K562 (cell line): ENCODE data around the gene RNF26. TPM values are rescaled to one million over a fixed set of nuclear protein-coding genes. Genes with fewer than 3 reads are reported as not detected.

ENCODE experiments used
- CBX5 ChIP-seq: IDR thresholded peaks from 2 replicates; pipeline ENCODE4 v1.6.1; 2014; ENCODE audit warnings: low read depth, borderline replicate concordance
- CSDE1 ChIP-seq, 2 experiments: fragments of 450-650 bp; IDR thresholded peaks; 2 replicates each; pipeline ENCODE4 v1.6.1; 2016; ENCODE audit warnings: mild to moderate bottlenecking in 1 of 2
- DMBX1 ChIP-seq: fragments of 250-450 bp; sonication (Bioruptor Pico); IDR thresholded peaks from 2 replicates; pipeline ENCODE4 v1.8.0; 2022; ENCODE audit warnings: inconsistent platforms, mild to moderate bottlenecking, moderate library complexity, borderline replicate concordance
- FOSL1 ChIP-seq: fragments of 200-800 bp; sonication (Bioruptor generic); conservative IDR thresholded peaks from 2 replicates; pipeline ENCODE4 v1.6.1; 2016; ENCODE audit warnings: missing genetic modification characterization, missing compliant biosample characterization
- FOXJ3 ChIP-seq: sonication (generic); formaldehyde crosslinking; IDR thresholded peaks from 2 replicates; pipeline ENCODE4 v1.4.0; 2020; ENCODE audit warnings: mild to moderate bottlenecking, missing genetic modification reagents
- HMGN3 ChIP-seq: IDR thresholded peaks from 2 replicates; pipeline ENCODE4 v1.6.1; 2011; ENCODE audit warnings: borderline replicate concordance, low read depth, mild to moderate bottlenecking, mixed read lengths, low read length; ENCODE audit not compliant: insufficient read length; ENCODE audit errors: extremely low read depth
- L3MBTL2 ChIP-seq: fragments of 450-650 bp; IDR thresholded peaks from 2 replicates; pipeline ENCODE4 v1.6.1; 2016; ENCODE audit warnings: mild to moderate bottlenecking, moderate library complexity
- MCM5 ChIP-seq: fragments of 450-650 bp; IDR thresholded peaks from 2 replicates; pipeline ENCODE4 v1.6.1; 2016; ENCODE audit warnings: low read depth
- NONO ChIP-seq, 2 experiments: fragments of 200-400 bp in 1 of 2; fragments of 450-650 bp in 1 of 2; formaldehyde crosslinking in 1 of 2; IDR thresholded peaks; 2 replicates each; pipeline ENCODE4 v1.6.1; 2017; ENCODE audit warnings: low read depth in 2 of 2, mild to moderate bottlenecking in 2 of 2, moderate library complexity in 2 of 2, low read length in 1 of 2
- NR4A1 ChIP-seq, 2 experiments: fragments of 250-450 bp in 1 of 2; fragments of 450-650 bp in 1 of 2; sonication (Bioruptor Pico) in 1 of 2; IDR thresholded peaks; 2 replicates each; pipeline versions ENCODE4 v1.4.0 to v1.6.1; 2016 to 2020; ENCODE audit warnings: mild to moderate bottlenecking in 2 of 2, missing compliant biosample characterization in 1 of 2, missing genetic modification characterization in 1 of 2, moderate library complexity in 1 of 2
- POLR2A ChIP-seq: fragments of 450-650 bp; conservative IDR thresholded peaks from 2 replicates; pipeline ENCODE4 v1.6.1; 2016
- PTBP1 ChIP-seq: fragments of 200-400 bp; formaldehyde crosslinking; IDR thresholded peaks from 2 replicates; pipeline ENCODE4 v1.6.1; 2017; ENCODE audit warnings: low read depth, low read length
- RAD51 ChIP-seq: fragments of 450-650 bp; IDR thresholded peaks from 2 replicates; pipeline ENCODE4 v1.7.1; 2016; ENCODE audit warnings: low read depth, mild to moderate bottlenecking, borderline replicate concordance
- SAFB ChIP-seq: fragments of 200-400 bp; formaldehyde crosslinking; IDR thresholded peaks from 2 replicates; pipeline ENCODE4 v1.6.1; 2017; ENCODE audit warnings: low read depth, low read length, borderline replicate concordance
- SRF ChIP-seq, 2 experiments: fragments of 250-450, 450-650 bp in 1 of 2; sonication (Bioruptor Pico) in 1 of 2; sonication (generic) in 1 of 2; formaldehyde crosslinking; IDR thresholded peaks; 2 replicates each; pipeline versions ENCODE4 v1.5.0 to v1.5.1; 2020 to 2022; ENCODE audit warnings: mild to moderate bottlenecking in 1 of 2, missing genetic modification reagents in 1 of 2
- TFAM ChIP-seq: fragments of 250-450 bp; sonication (Bioruptor Pico); conservative IDR thresholded peaks from 2 replicates; pipeline ENCODE4 v1.5.0; 2021; ENCODE audit warnings: mild to moderate bottlenecking, moderate library complexity
- ZBTB17 ChIP-seq: fragments of 450-650 bp; formaldehyde crosslinking; IDR thresholded peaks from 2 replicates; pipeline ENCODE4 v1.4.0; 2020; ENCODE audit warnings: mild to moderate bottlenecking
- ZNF24 ChIP-seq: fragments of 450-650 bp; IDR thresholded peaks from 2 replicates; pipeline ENCODE4 v1.6.1; 2016
- ZSCAN32 ChIP-seq: fragments of 450-650 bp; formaldehyde crosslinking; IDR thresholded peaks from 2 replicates; pipeline ENCODE4 v1.4.0; 2020; ENCODE audit warnings: mild to moderate bottlenecking, moderate library complexity
- polyA plus RNA-seq, 8 experiments: library from polyadenylated mRNA; depleted of rRNA in 4 of 8; stranded (reverse) in 5 of 8; unstranded in 3 of 8; fragments of >200 nt; fragmentation: Nextera tagmentation in 2 of 8; fragmentation: Illumina TruSeq in 1 of 8; extraction: Ambion mirVana in 2 of 8; extraction: Trizol in 1 of 8; gene quantifications; 2 replicates each; pipeline versions ENCODE4 v1.2.1 to v1.2.3, GENCODE V29; 2011 to 2014; ENCODE audit warnings: inconsistent platforms in 1 of 8, missing spikeins in 1 of 8
- total RNA-seq, 7 experiments: library from RNA; depleted of rRNA in 6 of 7; stranded (reverse); fragments of >200 nt in 6 of 7; fragmentation: Illumina TruSeq in 2 of 7; extraction: Trizol in 2 of 7; gene quantifications; 2 replicates each; pipeline versions ENCODE4 v1.2.1 to v1.2.3, GENCODE V29; 2011 to 2021; ENCODE audit warnings: low replicate concordance in 1 of 7
- TF ChIP-seq, protein P1 (sequence below), 3 experiments: IDR thresholded peaks in 2 of 3; conservative IDR thresholded peaks in 1 of 3; 2 replicates each; pipeline ENCODE4 v1.5.1; 2011 to 2012; ENCODE audit warnings: low read length in 3 of 3, mild to moderate bottlenecking in 3 of 3, control low read depth in 2 of 3, improper control_type of control experiment in 1 of 3, inconsistent platforms in 1 of 3, low read depth in 1 of 3, mixed read lengths in 1 of 3, moderate library complexity in 1 of 3; ENCODE audit not compliant: insufficient read depth in 2 of 3
- TF ChIP-seq, protein P2 (sequence below): sonication (generic); formaldehyde crosslinking; IDR thresholded peaks from 2 replicates; pipeline ENCODE4 v1.8.1; 2023; ENCODE audit warnings: mild to moderate bottlenecking, missing genetic modification reagents
- TF ChIP-seq, protein P3 (sequence below): fragments of 250-450 bp; sonication (Bioruptor Pico); IDR thresholded peaks from 2 replicates; pipeline ENCODE4 v1.5.0; 2021; ENCODE audit warnings: mild to moderate bottlenecking, moderate library complexity

The RNF26 gene
- total and polyA plus RNA-seq, 9 of the 15 experiments (the other 6 are each of a cell fraction or from before 2014, with no cell fraction given) = 5.3 to 53.6 (median 12.7) TPM

DNA sequence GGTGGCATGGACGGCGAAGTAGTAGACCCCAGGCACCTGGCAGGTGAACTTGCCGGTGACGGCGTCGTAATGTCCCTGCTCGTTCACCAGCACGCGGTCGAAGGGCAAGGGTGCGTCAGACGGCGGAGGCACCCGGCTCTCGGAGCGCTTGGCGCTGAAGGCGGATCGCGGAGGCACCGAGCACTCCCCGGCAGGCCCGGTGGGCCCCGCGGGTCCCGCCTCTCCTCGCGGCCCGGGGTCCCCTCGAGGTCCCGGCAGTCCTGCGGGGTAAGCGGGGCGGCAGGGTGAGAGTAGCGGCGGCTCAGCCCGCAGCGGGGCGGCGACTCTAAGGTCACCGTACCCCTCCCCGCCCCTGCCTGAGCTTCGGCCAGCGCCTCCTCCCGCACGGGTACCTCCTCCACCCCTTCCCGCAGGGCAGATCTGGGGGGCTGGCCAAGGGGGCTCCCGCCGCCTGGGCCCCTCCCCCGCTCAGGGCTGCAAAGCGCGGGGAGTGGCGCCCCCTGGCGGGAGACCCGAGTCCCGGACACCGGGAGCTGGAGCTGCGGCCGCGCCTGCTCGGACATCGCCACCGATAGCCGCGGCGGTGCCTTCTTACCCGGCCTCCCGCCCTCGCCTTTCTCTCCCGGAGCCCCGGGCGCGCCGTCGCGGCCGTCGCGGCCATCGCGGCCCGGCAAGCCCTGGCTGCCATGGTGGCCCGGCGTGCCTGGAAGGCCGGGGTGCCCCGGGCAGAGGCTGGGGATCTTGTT lies 5.4 kb downstream of the RNF26 start (continued):
- TF ChIP-seq FOXJ3 (CRISPR knock-in tag) (no peak), HMGN3 (peak; percentile 57), DMBX1 (CRISPR knock-in tag) (no peak; the same call in 1 of the 2 replicates), L3MBTL2 (peak; percentile 98), CSDE1 (IDR thresholded peaks at IDR 0.05) (no peak), RAD51 (no peak), SRF (CRISPR knock-in tag; IDR thresholded peaks at IDR 0.05) (no peak), NONO (IDR thresholded peaks at IDR 0.05; ENCODE audit: low read depth in 2 of 2, low read length in 1 of 2) (peak in 1 of 2 experiments; percentile 74; a peak in 3 of 4 replicates), MCM5 (no peak), PTBP1 (no peak), SAFB (no peak), NR4A1 (CRISPR knock-in tag; IDR thresholded peaks at IDR 0.05) (no peak), NR4A1 (tag; IDR thresholded peaks at IDR 0.05) (peak; percentile 39; the same call in 1 of the 2 replicates), ZNF24 (0 out of 2 replicates have a peak, but pooled peaks have one; percentile 22), ZSCAN32 (CRISPR knock-in tag) (no peak), TFAM (no peak), FOSL1 (tag) (no peak), POLR2A (no peak), CBX5 (no peak), ZBTB17 (CRISPR knock-in tag) (no peak)
- TF ChIP-seq, protein P1, sequence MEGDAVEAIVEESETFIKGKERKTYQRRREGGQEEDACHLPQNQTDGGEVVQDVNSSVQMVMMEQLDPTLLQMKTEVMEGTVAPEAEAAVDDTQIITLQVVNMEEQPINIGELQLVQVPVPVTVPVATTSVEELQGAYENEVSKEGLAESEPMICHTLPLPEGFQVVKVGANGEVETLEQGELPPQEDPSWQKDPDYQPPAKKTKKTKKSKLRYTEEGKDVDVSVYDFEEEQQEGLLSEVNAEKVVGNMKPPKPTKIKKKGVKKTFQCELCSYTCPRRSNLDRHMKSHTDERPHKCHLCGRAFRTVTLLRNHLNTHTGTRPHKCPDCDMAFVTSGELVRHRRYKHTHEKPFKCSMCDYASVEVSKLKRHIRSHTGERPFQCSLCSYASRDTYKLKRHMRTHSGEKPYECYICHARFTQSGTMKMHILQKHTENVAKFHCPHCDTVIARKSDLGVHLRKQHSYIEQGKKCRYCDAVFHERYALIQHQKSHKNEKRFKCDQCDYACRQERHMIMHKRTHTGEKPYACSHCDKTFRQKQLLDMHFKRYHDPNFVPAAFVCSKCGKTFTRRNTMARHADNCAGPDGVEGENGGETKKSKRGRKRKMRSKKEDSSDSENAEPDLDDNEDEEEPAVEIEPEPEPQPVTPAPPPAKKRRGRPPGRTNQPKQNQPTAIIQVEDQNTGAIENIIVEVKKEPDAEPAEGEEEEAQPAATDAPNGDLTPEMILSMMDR (IDR thresholded peaks at IDR 0.05 in 2 of 3, conservative IDR thresholded peaks at IDR 0.05 in 1 of 3; ENCODE audit: insufficient read depth in 2 of 3, low read depth in 1 of 3, low read length in 3 of 3) = peak; percentile 87 to 90 (median 87)
- TF ChIP-seq, protein P2, sequence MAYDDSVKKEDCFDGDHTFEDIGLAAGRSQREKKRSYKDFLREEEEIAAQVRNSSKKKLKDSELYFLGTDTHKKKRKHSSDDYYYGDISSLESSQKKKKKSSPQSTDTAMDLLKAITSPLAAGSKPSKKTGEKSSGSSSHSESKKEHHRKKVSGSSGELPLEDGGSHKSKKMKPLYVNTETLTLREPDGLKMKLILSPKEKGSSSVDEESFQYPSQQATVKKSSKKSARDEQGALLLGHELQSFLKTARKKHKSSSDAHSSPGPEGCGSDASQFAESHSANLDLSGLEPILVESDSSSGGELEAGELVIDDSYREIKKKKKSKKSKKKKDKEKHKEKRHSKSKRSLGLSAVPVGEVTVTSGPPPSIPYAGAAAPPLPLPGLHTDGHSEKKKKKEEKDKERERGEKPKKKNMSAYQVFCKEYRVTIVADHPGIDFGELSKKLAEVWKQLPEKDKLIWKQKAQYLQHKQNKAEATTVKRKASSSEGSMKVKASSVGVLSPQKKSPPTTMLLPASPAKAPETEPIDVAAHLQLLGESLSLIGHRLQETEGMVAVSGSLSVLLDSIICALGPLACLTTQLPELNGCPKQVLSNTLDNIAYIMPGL (CRISPR knock-in tag) = peak; percentile 70; the same call in 1 of the 2 replicates
- TF ChIP-seq, protein P3, sequence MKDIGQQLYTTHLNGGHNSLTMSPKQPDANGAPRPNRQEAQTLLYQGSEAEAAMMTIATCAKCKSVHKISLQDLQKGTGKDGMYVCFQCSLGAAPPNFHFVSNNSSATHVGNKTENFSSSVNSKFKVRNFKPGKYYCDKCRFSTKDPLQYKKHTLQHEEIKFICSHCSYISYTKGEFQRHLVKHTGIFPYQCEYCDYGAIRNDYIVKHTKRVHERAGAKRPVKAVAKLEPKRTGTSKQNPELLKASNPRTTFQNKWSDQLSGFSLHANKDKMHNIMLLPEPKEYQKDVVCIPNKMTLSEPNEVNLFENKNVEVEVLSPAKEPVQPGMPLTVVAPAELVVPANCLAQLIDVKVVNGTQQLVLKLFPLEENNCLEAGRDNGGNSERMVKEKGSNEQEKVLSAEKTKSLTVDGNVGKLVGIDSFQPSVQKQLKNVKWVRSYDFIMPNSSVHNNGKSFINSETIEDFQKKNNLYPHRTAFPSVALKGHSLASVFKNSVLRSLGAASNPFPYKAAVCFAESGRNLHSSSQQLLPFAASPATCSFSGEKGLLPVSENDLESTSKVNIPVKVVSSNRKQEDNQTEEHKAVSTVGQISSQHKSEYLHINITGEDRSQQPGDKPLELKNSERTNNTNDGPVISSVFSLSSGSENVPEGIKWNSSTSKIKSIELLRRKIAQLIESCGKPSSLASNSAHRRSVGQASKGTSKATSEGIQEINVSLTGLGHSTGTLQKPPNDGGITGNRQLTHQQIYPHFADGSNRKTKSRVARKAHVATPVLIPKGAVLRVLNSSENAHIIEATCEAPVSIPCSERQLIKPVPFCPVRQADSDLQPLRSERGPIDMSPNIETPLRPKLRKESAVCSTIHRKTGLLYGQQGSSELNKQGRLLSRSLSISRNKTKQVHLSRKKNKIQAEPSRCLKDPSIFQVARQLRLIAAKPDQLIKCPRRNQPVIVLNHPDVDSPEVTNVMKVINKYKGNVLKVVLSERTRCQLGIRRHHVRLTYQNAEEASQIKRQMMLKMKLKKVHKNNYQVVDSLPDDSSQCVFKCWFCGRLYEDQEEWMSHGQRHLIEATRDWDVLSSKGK (CRISPR knock-in tag) = no peak
